Measurements from ENCODE around the gene MDK.

- no peak for TF ChIP-seq CTCF (IDR thresholded peaks at IDR 0.05; ENCODE audit: low read depth, low read length, missing input control)
- no peak for TF ChIP-seq FOXA1 (IDR thresholded peaks at IDR 0.05)
- no peak for TF ChIP-seq REST (IDR thresholded peaks at IDR 0.05)
- TF ChIP-seq MAX (IDR thresholded peaks at IDR 0.05), result no peak
- no peak for TF ChIP-seq JUND (IDR thresholded peaks at IDR 0.05)
- TF ChIP-seq, protein P1, sequence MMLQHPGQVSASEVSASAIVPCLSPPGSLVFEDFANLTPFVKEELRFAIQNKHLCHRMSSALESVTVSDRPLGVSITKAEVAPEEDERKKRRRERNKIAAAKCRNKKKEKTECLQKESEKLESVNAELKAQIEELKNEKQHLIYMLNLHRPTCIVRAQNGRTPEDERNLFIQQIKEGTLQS (IDR thresholded peaks at IDR 0.05), result no peak
- no peak for TF ChIP-seq SP1 (IDR thresholded peaks at IDR 0.05)
- TF ChIP-seq TAF1 (conservative IDR thresholded peaks at IDR 0.05), result no peak
- TF ChIP-seq RAD21 (IDR thresholded peaks at IDR 0.05), result no peak
- TF ChIP-seq YY1 (IDR thresholded peaks at IDR 0.05), result no peak
- no peak for TF ChIP-seq GABPA (IDR thresholded peaks at IDR 0.05 in 1 of 2, conservative IDR thresholded peaks at IDR 0.05 in 1 of 2)
- TF ChIP-seq HNF4A (conservative IDR thresholded peaks at IDR 0.05), result no peak
- no peak for TF ChIP-seq NR2F2 (IDR thresholded peaks at IDR 0.05)
These were observed 43.7 kb upstream of the MDK start for GRCh38 chr11:46337626-46338345.
